ENCODE results near the gene ACSBG1. TPM values are rescaled to one million over a fixed set of nuclear protein-coding genes. Genes with fewer than 3 reads are reported as not detected.

Gene ACSBG1
- total and polyA plus RNA-seq, 7 donors: 0.23 to 3.9 (median 1.3) TPM

GRCh38 chr15:78274994-78275393, 40.6 kb upstream of the ACSBG1 start:
- Histone ChIP-seq H3K4me1 (no peaks in the 10 kb centered on the region), H3K27ac (no peak overlapping the region), H3K27me3 (no peaks in the 10 kb centered on the region), H3K9me3 (no peaks in the 10 kb centered on the region), H3K4me3 (no peak overlapping the region), H3K36me3 (peaks cover 5 to 43% (median 12%) of the 10 kb centered on the region in 4 donors)
- no peak for DNase-seq
- intact Hi-C loops (cut with DNase I): no loop called here
- 85 to 93% methylated on average over 5 of the region's 5 CpGs for WGBS, 2 donors
- TF ChIP-seq EP300 (IDR thresholded peaks at IDR 0.05) (no peak), POLR2A (IDR thresholded peaks at IDR 0.05) (no peak), POLR2AphosphoS5 (IDR thresholded peaks at IDR 0.05) (no peak), CTCF (IDR thresholded peaks at IDR 0.05) (no peak)

GRCh38 chr15:78272776-78273175, 38.4 kb upstream of the ACSBG1 start:
- Histone ChIP-seq H3K36me3 (peaks cover 0 to 30% (median 9%) of the 10 kb centered on the region in 4 donors), H3K27me3 (no peaks in the 10 kb centered on the region), H3K4me3 (no peak overlapping the region), H3K27ac (no peak overlapping the region), H3K9me3 (no peaks in the 10 kb centered on the region), H3K4me1 (peaks cover 0 to 10% (median 3%) of the 10 kb centered on the region in 4 donors)
- TF ChIP-seq POLR2A (IDR thresholded peaks at IDR 0.05) (no peak), EP300 (IDR thresholded peaks at IDR 0.05) (no peak), POLR2AphosphoS5 (IDR thresholded peaks at IDR 0.05) (no peak), CTCF (IDR thresholded peaks at IDR 0.05) (no peak)
- 96% methylated on average over 3 of the region's 3 CpGs for WGBS, 2 donors
- DNase-seq: no peak
- intact Hi-C loops (cut with DNase I): no loop called here

- Histone ChIP-seq H3K4me3 (no peak overlapping the region), H3K36me3 (peaks cover 0 to 30% (median 9%) of the 10 kb centered on the region in 4 donors), H3K9me3 (no peaks in the 10 kb centered on the region), H3K27me3 (no peaks in the 10 kb centered on the region), H3K27ac (no peak overlapping the region), H3K4me1 (peaks cover 0 to 14% (median 3%) of the 10 kb centered on the region in 4 donors)
- no peak for DNase-seq
- 86 to 88% methylated on average over 2 of the region's 2 CpGs for WGBS, 2 donors
- intact Hi-C loops (cut with DNase I): no loop called here
- TF ChIP-seq CTCF (IDR thresholded peaks at IDR 0.05) (no peak), EP300 (IDR thresholded peaks at IDR 0.05) (no peak), POLR2AphosphoS5 (IDR thresholded peaks at IDR 0.05) (no peak), POLR2A (IDR thresholded peaks at IDR 0.05) (no peak)
Measured at GRCh38 chr15:78272316-78272715, 38.0 kb upstream of the ACSBG1 start.

GRCh38 chr15:78266806-78267205, 32.4 kb upstream of the ACSBG1 start:
- H3K4me3 ChIP-seq: no peak overlapping the region
- H3K27me3 ChIP-seq: no peaks in the 10 kb centered on the region
- H3K36me3 ChIP-seq: peaks cover 0 to 8% (median 0%) of the 10 kb centered on the region in 4 donors
- peak overlapping the region; percentile 65 to 88 (median 80) for H3K27ac ChIP-seq
- no peak for TF ChIP-seq POLR2A (IDR thresholded peaks at IDR 0.05)
- H3K9me3 ChIP-seq: no peaks in the 10 kb centered on the region
- H3K4me1 ChIP-seq: peaks cover 2 to 47% (median 30%) of the 10 kb centered on the region in 4 donors
- no peak for DNase-seq
- intact Hi-C loops (cut with DNase I): loop anchor here (2.0 kb wide), 1 partner anchor 32 kb away; the partner anchor contains the start of gene SKIC8
- WGBS, 2 donors: 75 to 87% methylated on average over 2 of the region's 2 CpGs

GRCh38 chr15:78266229-78266628, 31.9 kb upstream of the ACSBG1 start:
- no peak for DNase-seq
- peak overlapping the region; percentile 65 to 88 (median 80) for H3K27ac ChIP-seq
- no peak overlapping the region for H3K4me3 ChIP-seq
- peaks cover 0 to 8% (median 0%) of the 10 kb centered on the region in 4 donors for H3K36me3 ChIP-seq
- peaks cover 2 to 47% (median 30%) of the 10 kb centered on the region in 4 donors for H3K4me1 ChIP-seq
- TF ChIP-seq EP300 (IDR thresholded peaks at IDR 0.05) (no peak), POLR2A (IDR thresholded peaks at IDR 0.05) (no peak), CTCF (IDR thresholded peaks at IDR 0.05) (no peak), POLR2AphosphoS5 (IDR thresholded peaks at IDR 0.05) (no peak)
- no peaks in the 10 kb centered on the region for H3K27me3 ChIP-seq
- intact Hi-C loops (cut with DNase I): loop anchor here (2.0 kb wide), 1 partner anchor 33 kb away; the partner anchor contains the start of gene SKIC8
- no peaks in the 10 kb centered on the region for H3K9me3 ChIP-seq
